GM18868 (cell line): ENCODE measurements around the gene AP4B1.

Source experiments
- ATAC-seq: cut with Tn5 transposase; IDR thresholded peaks from one replicate; pipeline ENCODE4 v1.9.1; 2021; ENCODE audit warnings: mild to moderate bottlenecking, moderate library complexity; ENCODE audit not compliant: unreplicated experiment

The AP4B1 gene

GRCh38 chr1:113895961-113896360, 8.6 kb downstream of the AP4B1 start:
- ATAC-seq, result no peak

GRCh38 chr1:113895098-113895497, 9.5 kb downstream of the AP4B1 start:
- no peak for ATAC-seq

GRCh38 chr1:113893267-113893666, 11.3 kb downstream of the AP4B1 start:
- ATAC-seq, result no peak

- no peak for ATAC-seq
These were observed 12.9 kb downstream of the AP4B1 start for GRCh38 chr1:113891631-113892220.

- ATAC-seq, result no peak
These were observed 13.8 kb downstream of the AP4B1 start for GRCh38 chr1:113890816-113891215.

GRCh38 chr1:113887402-113888175, 17.0 kb downstream of the AP4B1 start, which contains the start of gene BCL2L15:
Gene BCL2L15, minus strand, starts transcription at chr1:113887581. Its CDS starts 206 bp downstream, at chr1:113887375.
- ATAC-seq, result no peak

- ATAC-seq, result no peak
These were observed 17.9 kb downstream of the AP4B1 start for GRCh38 chr1:113886417-113887401.

- ATAC-seq, result no peak
These were observed 22.9 kb downstream of the AP4B1 start for GRCh38 chr1:113881661-113882060.

GRCh38 chr1:113879739-113880038, 24.9 kb downstream of the AP4B1 start:
- no peak for ATAC-seq

- ATAC-seq, result no peak
These were observed 28.4 kb downstream of the AP4B1 start for GRCh38 chr1:113876176-113876575.

GRCh38 chr1:113875714-113876113, 28.9 kb downstream of the AP4B1 start:
- no peak for ATAC-seq

- peak; percentile 50 for ATAC-seq
These were observed 30.4 kb downstream of the AP4B1 start for GRCh38 chr1:113874012-113874879.

GRCh38 chr1:113872219-113872935, 32.2 kb downstream of the AP4B1 start:
- ATAC-seq, result no peak

- ATAC-seq, result peak; percentile 90
These were observed 32.9 kb downstream of the AP4B1 start, which contains the start of gene PTPN22 for GRCh38 chr1:113871597-113872113. Gene PTPN22, minus strand, starts transcription at chr1:113871712.

- ATAC-seq, result no peak
These were observed 33.8 kb downstream of the AP4B1 start for GRCh38 chr1:113870778-113871177.

GRCh38 chr1:113868387-113869083, 36.1 kb downstream of the AP4B1 start:
- no peak for ATAC-seq

- no peak for ATAC-seq
These were observed 43.0 kb downstream of the AP4B1 start for GRCh38 chr1:113861641-113862040.

- no peak for ATAC-seq
These were observed 43.7 kb downstream of the AP4B1 start for GRCh38 chr1:113860891-113861290.
